ENCODE measurements around the gene MAB21L3. TPM values are rescaled to one million over a fixed set of nuclear protein-coding genes. Genes with fewer than 3 reads are reported as not detected.

MAB21L3 gene
- total RNA-seq, 1 experiment from 2014 or later, result 1.4 TPM

DNA sequence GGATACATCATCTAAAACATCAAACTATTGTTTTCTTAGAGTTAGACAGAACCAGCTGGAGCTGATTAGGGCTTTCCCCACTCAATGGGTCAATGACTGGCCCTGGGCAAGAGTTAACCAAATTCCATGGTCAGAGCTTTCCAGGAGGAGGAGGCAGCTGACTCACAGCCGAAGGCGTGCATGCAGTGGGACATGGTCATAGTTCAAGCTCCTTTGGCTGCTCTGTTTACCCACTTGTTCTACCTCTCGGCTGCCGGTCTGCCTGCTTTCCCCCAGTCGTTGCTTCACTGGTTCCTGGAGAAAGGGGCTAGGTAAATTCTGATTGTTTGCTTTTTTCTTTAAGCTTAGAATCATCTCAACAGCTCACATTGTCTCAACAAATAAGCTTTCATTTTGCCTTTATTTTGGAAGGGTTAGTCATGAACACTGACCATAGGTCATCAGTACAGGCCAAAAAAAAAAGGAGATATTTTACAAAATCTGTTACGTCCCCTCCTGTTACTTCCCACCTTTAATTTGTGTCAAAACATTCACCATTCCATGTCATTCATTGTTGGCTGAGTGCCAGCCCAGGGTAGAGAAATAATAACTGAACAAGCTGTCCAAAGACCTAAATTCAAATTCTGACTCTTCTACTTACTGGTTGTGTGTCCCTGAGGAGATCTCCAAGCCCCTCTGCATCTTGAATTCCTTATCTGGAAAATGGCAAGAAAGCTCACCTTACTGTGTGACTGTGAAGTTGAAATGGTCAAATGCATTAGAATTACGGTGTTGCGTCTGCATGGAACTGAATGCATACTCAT, 12.0 kb downstream of the MAB21L3 start:
- Histone ChIP-seq H3K36me3 (ENCODE audit: low read depth, low read length) (no peaks in the 10 kb centered on the region), H3K4me1 (ENCODE audit: insufficient read depth, low read length) (peaks cover 38% of the 10 kb centered on the region), H3K4me2 (ENCODE audit: low read length) (peak overlapping the region; percentile 69), H4K20me1 (ENCODE audit: low read length) (no peaks in the 10 kb centered on the region), H3K79me2 (ENCODE audit: low read length) (no peaks in the 10 kb centered on the region), H3K4me3 (ENCODE audit: low read length) (peak overlapping the region; percentile 44), H2AFZ (ENCODE audit: low read length) (peak overlapping the region; percentile 69; the same call in 1 of the 2 replicates), H3K27me3 (ENCODE audit: low read length) (no peaks in the 10 kb centered on the region), H3F3A (ENCODE audit: low read length, unreplicated experiment) (peaks cover 4% of the 10 kb centered on the region), H3K9me2 (replicated peaks; ENCODE audit: low read length) (no peaks in the 10 kb centered on the region), H3K9ac (ENCODE audit: low read length) (peak overlapping the region; percentile 16; the same call in 1 of the 2 replicates), H3K27ac (ENCODE audit: low read length) (peak overlapping the region; percentile 82), H3K9me3 (ENCODE audit: low read length) (no peaks in the 10 kb centered on the region)
- ChIA-PET CTCF (interaction anchor here (0.6 to 1.3 kb wide), 2 partner anchors 16 to 382 kb away, joined by 4 to 11 read pairs; no protein-coding TSS in a partner anchor), POLR2A (ENCODE audit: unreplicated experiment) (interaction anchor here (0.7 kb wide), 2 partner anchors 13 to 89 kb away, joined by 4 read pairs; no protein-coding TSS in a partner anchor)
- BruUV-seq (replicated peaks), result no TSS peak
- TF ChIP-seq, protein P1, sequence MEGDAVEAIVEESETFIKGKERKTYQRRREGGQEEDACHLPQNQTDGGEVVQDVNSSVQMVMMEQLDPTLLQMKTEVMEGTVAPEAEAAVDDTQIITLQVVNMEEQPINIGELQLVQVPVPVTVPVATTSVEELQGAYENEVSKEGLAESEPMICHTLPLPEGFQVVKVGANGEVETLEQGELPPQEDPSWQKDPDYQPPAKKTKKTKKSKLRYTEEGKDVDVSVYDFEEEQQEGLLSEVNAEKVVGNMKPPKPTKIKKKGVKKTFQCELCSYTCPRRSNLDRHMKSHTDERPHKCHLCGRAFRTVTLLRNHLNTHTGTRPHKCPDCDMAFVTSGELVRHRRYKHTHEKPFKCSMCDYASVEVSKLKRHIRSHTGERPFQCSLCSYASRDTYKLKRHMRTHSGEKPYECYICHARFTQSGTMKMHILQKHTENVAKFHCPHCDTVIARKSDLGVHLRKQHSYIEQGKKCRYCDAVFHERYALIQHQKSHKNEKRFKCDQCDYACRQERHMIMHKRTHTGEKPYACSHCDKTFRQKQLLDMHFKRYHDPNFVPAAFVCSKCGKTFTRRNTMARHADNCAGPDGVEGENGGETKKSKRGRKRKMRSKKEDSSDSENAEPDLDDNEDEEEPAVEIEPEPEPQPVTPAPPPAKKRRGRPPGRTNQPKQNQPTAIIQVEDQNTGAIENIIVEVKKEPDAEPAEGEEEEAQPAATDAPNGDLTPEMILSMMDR (conservative IDR thresholded peaks at IDR 0.05; ENCODE audit: low read depth, low read length), result no peak
- TF ChIP-seq EZH2phosphoT487 (IDR thresholded peaks at IDR 0.05; ENCODE audit: borderline replicate concordance, low read length), result no peak
- no peak for TF ChIP-seq EZH2 (IDR thresholded peaks at IDR 0.05; ENCODE audit: low read length, unreplicated experiment)
- DNase-seq (peak; percentile 92), ATAC-seq (peak; percentile 88)
- intact Hi-C loops (cut with micrococcal nuclease), result loop anchor here (1.0 kb wide), 1 partner anchor 46 kb away; no protein-coding TSS in a partner anchor

- H3K27me3 ChIP-seq (ENCODE audit: low read length), result no peaks in the 10 kb centered on the region
- no peaks in the 10 kb centered on the region for H3K9me2 ChIP-seq (replicated peaks; ENCODE audit: low read length)
- ChIA-PET POLR2A (ENCODE audit: unreplicated experiment) (no interaction called here), CTCF (no interaction called here)
- peak; percentile 69 for DNase-seq
- no peak overlapping the region; the same call in 1 of the 2 replicates for H3K9ac ChIP-seq (ENCODE audit: low read length)
- TF ChIP-seq, protein P1 (conservative IDR thresholded peaks at IDR 0.05; ENCODE audit: low read depth, low read length), result no peak
- TF ChIP-seq EZH2 (IDR thresholded peaks at IDR 0.05; ENCODE audit: low read length, unreplicated experiment) (no peak), EZH2phosphoT487 (IDR thresholded peaks at IDR 0.05; ENCODE audit: borderline replicate concordance, low read length) (no peak)
- peaks cover 4% of the 10 kb centered on the region for H3F3A ChIP-seq (ENCODE audit: low read length, unreplicated experiment)
- BruUV-seq (replicated peaks), result no TSS peak
- H3K4me3 ChIP-seq (ENCODE audit: low read length), result peak overlapping the region; percentile 44; the same call in 1 of the 2 replicates
- no peaks in the 10 kb centered on the region for H3K79me2 ChIP-seq (ENCODE audit: low read length)
- H2AFZ ChIP-seq (ENCODE audit: low read length), result peak overlapping the region; percentile 69
- H3K9me3 ChIP-seq (ENCODE audit: low read length), result no peaks in the 10 kb centered on the region
- peak overlapping the region; percentile 82 for H3K27ac ChIP-seq (ENCODE audit: low read length)
- peak overlapping the region; percentile 69 for H3K4me2 ChIP-seq (ENCODE audit: low read length)
- peak; percentile 35 for ATAC-seq
- H3K36me3 ChIP-seq (ENCODE audit: low read depth, low read length), result no peaks in the 10 kb centered on the region
- intact Hi-C loops (cut with micrococcal nuclease), result loop anchor here (1.0 kb wide), 1 partner anchor 47 kb away; no protein-coding TSS in a partner anchor
- H4K20me1 ChIP-seq (ENCODE audit: low read length), result no peaks in the 10 kb centered on the region
- H3K4me1 ChIP-seq (ENCODE audit: insufficient read depth, low read length), result peaks cover 38% of the 10 kb centered on the region
Measured at GRCh38 chr1:116123837-116124533, 12.8 kb downstream of the MAB21L3 start.

All from PC-3 (cell line).